DOHH2 (cell line): ENCODE data around the gene LRRC4C.

ENCODE experiments used
- H3F3A ChIP-seq: fragments of 200-600 bp; sonication (generic), shearing (Covaris generic); 2 replicates; pipeline ENCODE4 v1.6.0; 2016; ENCODE audit warnings: antibody characterized with exemption, mild to moderate bottlenecking; ENCODE audit not compliant: control insufficient read depth, insufficient read depth
- H3K27ac ChIP-seq: fragments of 200-600 bp; sonication (generic); 2 replicates; pipeline ENCODE4 v1.5.1; 2014; ENCODE audit warnings: low read depth, mild to moderate bottlenecking, low read length, moderate library complexity
- H3K27me3 ChIP-seq: fragments of 200-600 bp; sonication (generic); 2 replicates; pipeline ENCODE4 v1.6.1; 2014; ENCODE audit warnings: mild to moderate bottlenecking, low read length, mixed read lengths; ENCODE audit not compliant: control insufficient read depth
- H3K36me3 ChIP-seq: fragments of 200-600 bp; sonication (generic); 2 replicates; pipeline ENCODE4 v1.6.1; 2014; ENCODE audit warnings: mild to moderate bottlenecking, low read length, moderate library complexity, mixed read lengths; ENCODE audit not compliant: control insufficient read depth
- H3K4me1 ChIP-seq: fragments of 200-600 bp; sonication (generic); 2 replicates; pipeline ENCODE4 v1.6.1; 2014; ENCODE audit warnings: mild to moderate bottlenecking, low read length, mixed read lengths; ENCODE audit not compliant: control insufficient read depth
- H3K4me2 ChIP-seq: fragments of 200-600 bp; sonication (generic); 2 replicates; pipeline ENCODE4 v1.6.0; 2014; ENCODE audit warnings: mild to moderate bottlenecking, low read length, moderate library complexity
- H3K4me3 ChIP-seq: fragments of 200-600 bp; sonication (generic); 2 replicates; pipeline ENCODE4 v1.5.1; 2014; ENCODE audit warnings: mild to moderate bottlenecking, low read length, mixed read lengths
- H3K79me2 ChIP-seq: fragments of 200-600 bp; sonication (generic); 2 replicates; pipeline ENCODE4 v1.6.1; 2014; ENCODE audit warnings: mild to moderate bottlenecking, low read length, mixed read lengths; ENCODE audit not compliant: control insufficient read depth
- H3K9me2 ChIP-seq: fragments of 200-600 bp; sonication (generic); replicated peaks from 2 replicates; pipeline ENCODE4 v1.6.1; 2014; ENCODE audit warnings: mild to moderate bottlenecking, low read length, mixed read lengths; ENCODE audit not compliant: control insufficient read depth
- H3K9me3 ChIP-seq: fragments of 200-600 bp; sonication (generic); 2 replicates; pipeline ENCODE4 v1.6.1; 2014; ENCODE audit warnings: antibody characterized with exemption, low read length, mixed read lengths; ENCODE audit not compliant: control insufficient read depth, insufficient read depth
- H4K20me1 ChIP-seq: fragments of 200-600 bp; sonication (generic); 2 replicates; pipeline ENCODE4 v1.6.0; 2014; ENCODE audit warnings: low read depth, mild to moderate bottlenecking, antibody characterized with exemption, low read length, moderate library complexity; ENCODE audit not compliant: control insufficient read depth, insufficient read depth
- EZH2phosphoT487 ChIP-seq: fragments of 200-600 bp; sonication (generic); IDR thresholded peaks from 2 replicates; pipeline ENCODE4 v1.6.1; 2017; ENCODE audit warnings: borderline replicate concordance, mild to moderate bottlenecking, antibody characterized with exemption, low read length, moderate library complexity, mixed read lengths
- TF ChIP-seq, protein P1 (sequence below): fragments of 200-600 bp; sonication (generic); IDR thresholded peaks from one replicate; pipeline ENCODE4 v1.5.1; 2014; ENCODE audit warnings: antibody characterized with exemption, mild to moderate bottlenecking, low read depth, low read length; ENCODE audit not compliant: poor library complexity, severe bottlenecking

Gene LRRC4C

DNA sequence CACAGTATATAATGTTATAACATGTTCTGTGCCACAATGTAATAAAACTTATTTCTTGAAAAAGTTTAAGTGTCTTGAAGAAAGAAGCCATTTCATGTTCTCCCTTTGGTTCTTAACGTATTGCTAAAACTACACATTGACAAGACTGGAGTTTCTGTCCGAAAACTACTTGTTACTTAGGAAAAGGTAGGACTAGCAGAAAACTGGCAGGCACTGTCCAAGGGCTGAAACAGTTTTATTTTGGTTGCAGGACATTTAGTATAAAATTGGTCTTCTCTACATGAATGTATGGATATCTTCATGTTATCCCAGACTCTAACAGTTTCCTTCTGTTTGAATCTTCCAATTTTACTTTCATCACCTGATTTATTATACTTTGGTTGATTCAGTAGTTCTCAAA, 1027.1 kb downstream of the LRRC4C start:
- Histone ChIP-seq H3K9me2 (no peaks in the 10 kb centered on the region), H3K4me2 (no peak overlapping the region), H3K27ac (no peak overlapping the region), H3F3A (no peaks in the 10 kb centered on the region), H3K9me3 (no peaks in the 10 kb centered on the region), H4K20me1 (no peaks in the 10 kb centered on the region), H3K36me3 (no peaks in the 10 kb centered on the region), H3K4me1 (no peaks in the 10 kb centered on the region), H3K4me3 (no peak overlapping the region), H3K79me2 (no peaks in the 10 kb centered on the region), H3K27me3 (no peaks in the 10 kb centered on the region)
- TF ChIP-seq EZH2phosphoT487, result no peak
- TF ChIP-seq, protein P1, sequence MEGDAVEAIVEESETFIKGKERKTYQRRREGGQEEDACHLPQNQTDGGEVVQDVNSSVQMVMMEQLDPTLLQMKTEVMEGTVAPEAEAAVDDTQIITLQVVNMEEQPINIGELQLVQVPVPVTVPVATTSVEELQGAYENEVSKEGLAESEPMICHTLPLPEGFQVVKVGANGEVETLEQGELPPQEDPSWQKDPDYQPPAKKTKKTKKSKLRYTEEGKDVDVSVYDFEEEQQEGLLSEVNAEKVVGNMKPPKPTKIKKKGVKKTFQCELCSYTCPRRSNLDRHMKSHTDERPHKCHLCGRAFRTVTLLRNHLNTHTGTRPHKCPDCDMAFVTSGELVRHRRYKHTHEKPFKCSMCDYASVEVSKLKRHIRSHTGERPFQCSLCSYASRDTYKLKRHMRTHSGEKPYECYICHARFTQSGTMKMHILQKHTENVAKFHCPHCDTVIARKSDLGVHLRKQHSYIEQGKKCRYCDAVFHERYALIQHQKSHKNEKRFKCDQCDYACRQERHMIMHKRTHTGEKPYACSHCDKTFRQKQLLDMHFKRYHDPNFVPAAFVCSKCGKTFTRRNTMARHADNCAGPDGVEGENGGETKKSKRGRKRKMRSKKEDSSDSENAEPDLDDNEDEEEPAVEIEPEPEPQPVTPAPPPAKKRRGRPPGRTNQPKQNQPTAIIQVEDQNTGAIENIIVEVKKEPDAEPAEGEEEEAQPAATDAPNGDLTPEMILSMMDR, result no peak

DNA sequence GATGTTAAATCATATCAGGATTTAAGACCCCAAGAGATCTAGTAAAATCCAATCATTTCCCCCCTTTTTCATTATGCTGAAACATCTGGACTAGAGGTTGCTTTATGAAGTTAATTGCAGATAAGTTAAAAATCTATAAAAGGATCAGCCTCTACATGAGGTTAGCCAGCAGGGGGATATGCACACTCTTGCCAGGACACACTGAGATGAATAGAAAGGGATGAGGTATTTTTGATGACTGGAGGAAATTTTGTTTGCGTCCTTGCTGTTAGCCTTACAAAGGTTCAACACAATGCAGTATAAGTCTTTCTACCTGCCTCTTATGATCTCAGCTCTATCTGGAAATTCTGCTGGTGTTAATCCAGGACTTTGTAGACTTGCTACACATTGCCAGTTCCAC, 1034.3 kb downstream of the LRRC4C start:
- no peak overlapping the region for H3K27ac ChIP-seq
- H3K27me3 ChIP-seq, result no peaks in the 10 kb centered on the region
- H3K9me2 ChIP-seq, result no peaks in the 10 kb centered on the region
- no peaks in the 10 kb centered on the region for H3K9me3 ChIP-seq
- no peak overlapping the region for H3K4me2 ChIP-seq
- TF ChIP-seq EZH2phosphoT487, result no peak
- TF ChIP-seq, protein P1, result no peak
- no peaks in the 10 kb centered on the region for H3K36me3 ChIP-seq
- no peaks in the 10 kb centered on the region for H4K20me1 ChIP-seq
- H3K79me2 ChIP-seq, result no peaks in the 10 kb centered on the region
- no peak overlapping the region for H3K4me3 ChIP-seq
- no peaks in the 10 kb centered on the region for H3F3A ChIP-seq
- H3K4me1 ChIP-seq, result no peaks in the 10 kb centered on the region

DNA sequence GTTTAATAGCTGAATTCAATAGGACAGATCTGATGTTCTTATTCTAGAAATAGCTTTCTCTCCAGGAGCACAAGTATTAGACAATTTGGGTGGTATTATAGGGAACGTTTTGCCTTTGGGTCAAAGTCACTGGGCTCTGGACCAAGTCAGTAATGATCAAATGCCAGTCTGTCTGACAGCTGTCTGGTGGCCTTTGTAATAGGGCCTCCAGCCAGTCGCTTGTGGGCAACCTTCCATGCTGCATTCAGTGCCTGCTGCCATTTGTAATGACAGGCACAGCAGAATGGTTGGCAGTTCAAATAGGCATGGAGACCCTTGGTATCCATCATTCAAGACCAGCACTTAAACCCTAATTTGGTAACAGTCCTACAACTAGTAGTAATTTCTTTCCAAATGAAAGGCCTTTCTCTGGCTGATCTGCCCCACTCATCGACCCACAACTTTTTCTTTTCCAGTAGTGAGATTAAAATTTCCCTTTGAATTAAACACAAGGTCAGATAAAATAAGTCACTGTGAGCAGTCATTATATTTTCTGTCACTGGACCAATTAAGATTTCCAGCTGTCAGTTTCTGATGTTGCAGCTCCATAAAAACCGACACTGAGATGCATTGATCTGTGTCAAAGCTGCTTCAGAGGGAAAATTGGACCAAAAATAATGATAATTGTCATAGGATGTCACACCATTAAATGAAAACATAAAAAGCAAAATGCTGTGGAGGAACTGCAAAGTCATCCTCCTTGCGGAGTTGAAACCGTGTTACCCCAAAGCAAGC, 1038.1 kb downstream of the LRRC4C start:
- H3K9me3 ChIP-seq, result no peaks in the 10 kb centered on the region
- H3F3A ChIP-seq, result no peaks in the 10 kb centered on the region
- no peak overlapping the region for H3K4me2 ChIP-seq
- H3K4me1 ChIP-seq, result no peaks in the 10 kb centered on the region
- H3K4me3 ChIP-seq, result no peak overlapping the region
- H3K79me2 ChIP-seq, result no peaks in the 10 kb centered on the region
- H3K36me3 ChIP-seq, result no peaks in the 10 kb centered on the region
- no peaks in the 10 kb centered on the region for H3K27me3 ChIP-seq
- no peaks in the 10 kb centered on the region for H4K20me1 ChIP-seq
- no peak overlapping the region for H3K27ac ChIP-seq
- H3K9me2 ChIP-seq, result no peaks in the 10 kb centered on the region
- TF ChIP-seq, protein P1, result no peak
- no peak for TF ChIP-seq EZH2phosphoT487
